Limb (tissue), 2 donors: ENCODE results near the gene IQUB.
"Not testable (repeated sequence)": the region's sequence is repeated elsewhere in the genome, so short reads cannot be mapped to it uniquely, and the experiment has no call there.

Experiments used
- DNase-seq, 2 donors: peaks; one replicate each; pipeline ENCODE4 v3.0.0-alpha.2; 2016; ENCODE audit errors: extremely low spot score in 2 of 2

Gene IQUB

GRCh38 chr7:123534383-123535260 lies at the start of gene IQUB:
Gene IQUB (minus strand): TSS chr7:123534595. CDS start chr7:123512340, 22,255 bp downstream.
- DNase-seq: peak; percentile 98 to 99

- DNase-seq: no peak
Observed at GRCh38 chr7:123583821-123584220, 49.4 kb upstream of the IQUB start.

DNA sequence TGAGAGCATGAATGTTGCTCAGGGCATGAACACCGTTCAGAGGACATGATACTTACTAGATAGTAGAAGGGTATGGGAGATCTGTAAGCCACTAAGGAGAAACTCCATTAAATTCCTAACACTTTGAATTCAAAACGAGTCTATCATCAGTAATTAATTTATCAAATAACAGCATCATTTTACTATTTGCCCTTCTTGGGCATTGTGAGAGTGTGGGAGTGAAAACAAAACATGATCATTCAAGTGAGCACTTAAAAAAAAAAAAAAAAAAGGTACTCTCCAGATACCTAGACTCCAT lies 46.7 kb upstream of the IQUB start:
- no peak for DNase-seq

GRCh38 chr7:123580406-123581161 lies 46.2 kb upstream of the IQUB start:
- DNase-seq: peak in 1 of 2 donors; percentile 32

- no peak for DNase-seq
Observed at GRCh38 chr7:123579416-123579815, 45.0 kb upstream of the IQUB start.

- DNase-seq: no peak
Observed at GRCh38 chr7:123573896-123574467, 39.6 kb upstream of the IQUB start.

GRCh38 chr7:123573341-123573740 lies 38.9 kb upstream of the IQUB start:
- DNase-seq: no peak

GRCh38 chr7:123571684-123572083 lies 37.3 kb upstream of the IQUB start:
- DNase-seq: no peak

DNA sequence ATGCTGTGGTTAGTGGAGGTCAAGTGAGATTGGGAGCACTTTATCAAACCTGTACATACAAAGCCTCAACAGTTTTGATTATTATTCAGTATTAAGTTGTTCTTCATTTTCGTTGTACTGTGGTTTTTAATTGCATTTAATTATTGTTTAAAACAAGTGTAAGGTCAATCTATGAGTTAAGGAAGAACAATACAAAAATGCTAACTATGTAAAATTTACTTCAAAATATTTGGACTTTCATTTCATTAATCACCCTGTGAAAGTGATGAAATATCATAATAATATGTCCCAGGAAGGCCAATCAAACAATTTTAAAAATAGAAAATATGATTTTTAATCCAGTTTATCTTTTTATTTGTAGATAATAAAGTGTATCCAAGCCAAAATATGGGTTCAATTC lies 36.8 kb upstream of the IQUB start:
- DNase-seq: no peak

- DNase-seq: no peak
Observed at GRCh38 chr7:123570390-123571182, 36.2 kb upstream of the IQUB start.

- no peak for DNase-seq
Observed at GRCh38 chr7:123569352-123570010, 35.1 kb upstream of the IQUB start.

DNA sequence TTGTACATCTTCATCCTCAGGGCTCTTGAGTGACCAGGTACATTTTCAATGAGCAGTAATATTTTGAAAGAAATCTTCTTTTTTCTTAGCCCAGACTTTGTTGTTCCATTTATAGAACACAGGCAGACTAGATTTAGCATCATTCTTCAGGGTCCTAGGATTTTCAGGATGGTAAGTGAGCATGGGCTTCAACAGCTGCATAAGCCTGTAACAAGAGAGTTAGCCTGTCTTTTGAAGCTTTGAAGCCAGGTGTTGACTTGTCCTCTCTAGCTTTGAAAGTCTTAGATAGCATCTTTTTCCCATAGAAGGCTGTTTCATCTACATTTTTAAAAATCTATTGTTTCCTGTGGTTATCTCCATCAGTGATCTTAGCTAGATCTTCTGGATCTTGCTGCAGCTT lies 27.7 kb upstream of the IQUB start:
- no peak for DNase-seq

DNA sequence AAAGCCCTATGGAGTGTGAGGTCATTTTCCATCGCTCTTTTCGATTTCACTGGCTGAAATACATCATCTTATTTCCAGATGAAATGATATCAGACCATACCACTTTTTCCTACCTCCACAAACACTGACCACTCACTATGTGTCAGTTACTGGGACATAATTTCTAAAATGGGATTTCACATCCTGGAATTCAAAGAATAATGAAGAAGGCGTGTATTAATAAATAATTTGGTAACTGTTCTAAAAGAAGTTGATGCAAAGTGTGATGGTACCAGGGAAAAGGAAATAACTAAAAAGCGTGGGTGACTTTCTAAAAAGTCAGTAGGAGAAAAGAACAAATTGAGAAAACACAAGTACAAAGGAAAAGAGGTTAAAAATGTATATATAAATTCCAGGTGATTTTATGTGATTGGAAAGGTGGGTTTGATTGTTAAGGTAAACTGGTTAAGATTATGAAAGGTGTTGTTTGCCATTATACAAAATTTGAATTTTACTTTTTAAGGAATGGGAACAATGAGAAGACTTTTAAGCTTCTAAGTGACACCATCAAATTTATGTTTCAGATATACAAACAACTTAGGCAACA lies 24.0 kb upstream of the IQUB start:
- DNase-seq: no peak

- peak; percentile 96 to 100 for DNase-seq
Observed at GRCh38 chr7:123557398-123558288, 23.2 kb upstream of the IQUB start, which contains the start of gene NDUFA5. Gene NDUFA5 (minus strand): TSS chr7:123557818. CDS start chr7:123557795, 23 bp downstream.

DNA sequence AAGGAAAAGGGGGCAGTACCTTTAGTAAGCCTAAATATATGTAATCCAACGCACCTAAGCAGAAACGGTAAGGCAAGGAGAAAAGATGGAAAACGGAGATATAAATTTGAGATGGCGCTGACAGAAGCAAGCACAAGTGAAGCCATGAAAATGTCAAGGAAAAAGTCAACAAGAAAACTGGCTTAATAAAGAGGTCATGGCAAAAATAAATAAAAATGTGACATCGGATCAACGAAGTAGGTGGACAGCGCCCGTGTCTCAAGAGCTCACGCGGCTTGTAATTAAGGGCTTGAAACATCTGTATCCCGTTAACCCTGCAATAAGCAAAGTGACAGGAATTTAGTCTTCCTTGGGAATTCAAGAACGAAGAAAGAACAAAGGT lies 22.6 kb upstream of the IQUB start:
- DNase-seq: no peak

GRCh38 chr7:123555484-123555883 lies 21.1 kb upstream of the IQUB start:
- no peak for DNase-seq

- no peak for DNase-seq
Observed at GRCh38 chr7:123553159-123553558, 18.8 kb upstream of the IQUB start.

DNA sequence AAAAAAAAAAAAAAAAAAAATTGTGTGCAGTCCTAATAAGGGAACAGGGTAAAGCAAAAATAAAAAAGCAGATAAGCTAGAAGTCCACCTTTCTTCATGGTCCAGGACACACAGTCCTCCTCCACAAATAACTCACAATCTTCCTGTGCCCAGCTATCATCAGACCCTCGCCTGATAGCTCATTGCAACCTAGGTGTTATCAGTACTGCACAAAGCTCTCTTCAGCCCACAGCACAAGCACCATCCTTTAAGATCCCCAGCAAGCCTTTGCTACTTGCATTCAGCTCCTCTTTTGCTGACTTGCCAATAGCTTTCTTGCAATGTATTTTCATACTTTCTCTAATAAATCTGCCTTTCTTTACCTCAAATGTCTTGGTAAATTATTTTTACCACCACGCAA lies 18.2 kb upstream of the IQUB start:
- no peak for DNase-seq

DNA sequence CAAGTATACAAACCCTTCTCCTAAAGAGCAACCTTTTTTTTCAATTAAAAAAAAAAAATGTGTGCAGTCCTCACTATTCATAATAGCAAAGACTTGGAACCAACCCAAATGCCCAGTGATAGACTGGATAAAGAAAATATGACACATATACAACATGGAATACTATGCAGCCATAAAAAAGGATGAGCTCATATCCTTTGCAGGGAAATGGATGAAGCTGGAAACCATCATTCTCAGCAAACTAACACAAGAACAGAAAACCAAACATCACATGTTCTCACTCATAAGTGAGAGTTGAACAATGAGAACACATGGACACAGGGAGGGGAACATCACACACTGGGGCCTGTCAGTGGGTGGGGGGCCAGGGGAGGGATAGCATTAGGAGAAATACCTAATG lies 17.7 kb upstream of the IQUB start:
- not testable (repeated sequence) for DNase-seq

DNA sequence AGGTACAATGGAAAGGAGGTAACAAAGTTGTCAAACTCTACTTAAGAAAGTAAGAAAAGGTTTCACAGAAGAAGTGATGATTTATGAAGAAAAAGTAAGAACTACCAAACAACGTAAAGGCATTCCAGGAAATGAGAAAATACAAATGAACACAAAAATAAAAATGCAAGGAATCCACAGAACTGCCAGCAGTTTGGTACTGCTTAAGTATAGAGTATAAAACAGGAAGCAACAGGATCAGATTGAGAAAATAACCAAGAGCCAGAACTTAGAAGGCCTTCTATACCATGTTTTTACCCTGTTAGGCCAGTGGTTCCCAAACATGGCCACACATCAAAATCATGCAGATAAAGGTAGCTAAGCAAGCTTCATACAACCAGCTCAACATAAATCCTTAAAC lies 14.0 kb upstream of the IQUB start:
- no peak for DNase-seq
